GM12891 (cell line): ENCODE data around the gene KCNN1.
A peak's percentile ranks its signal among the peaks of the same experiment; 100 is the strongest.
"Not testable (repeated sequence)": the region's sequence is repeated elsewhere in the genome, so short reads cannot be mapped to it uniquely, and the experiment has no call there.

Source experiments
- DNase-seq: peaks from one replicate; pipeline ENCODE4 v3.0.0; 2011; ENCODE audit warnings: low spot score; ENCODE audit not compliant: insufficient read length
- FAIRE-seq: peaks from 2 replicates; lab custom pipeline; 2011; peaks lifted over from hg19 to GRCh38; lab: Jason Lieb, UNC
- PAX5 ChIP-seq: IDR thresholded peaks from 2 replicates; pipeline ENCODE4 v1.6.1; 2011; ENCODE audit warnings: low read length, moderate library complexity, mild to moderate bottlenecking; ENCODE audit not compliant: insufficient read depth, severe bottlenecking
- POLR2A ChIP-seq: IDR thresholded peaks from 2 replicates; pipeline ENCODE4 v1.6.1; 2011; ENCODE audit warnings: low read depth, low read length, control low read depth
- POLR2AphosphoS5 ChIP-seq: IDR thresholded peaks from 2 replicates; pipeline ENCODE4 v1.6.1; 2011; ENCODE audit warnings: low read depth, low read length, control low read depth
- POU2F2 ChIP-seq: IDR thresholded peaks from 2 replicates; pipeline ENCODE4 v1.6.1; 2011; ENCODE audit warnings: low read depth, mild to moderate bottlenecking, control low read depth, low read length, moderate library complexity
- SPI1 ChIP-seq: IDR thresholded peaks from 2 replicates; pipeline ENCODE4 v1.6.1; 2011; ENCODE audit warnings: low read depth, low read length, control low read depth
- TAF1 ChIP-seq: IDR thresholded peaks from 2 replicates; pipeline ENCODE4 v1.6.1; 2011; ENCODE audit warnings: low read depth, low read length, control low read depth

KCNN1 gene

DNA sequence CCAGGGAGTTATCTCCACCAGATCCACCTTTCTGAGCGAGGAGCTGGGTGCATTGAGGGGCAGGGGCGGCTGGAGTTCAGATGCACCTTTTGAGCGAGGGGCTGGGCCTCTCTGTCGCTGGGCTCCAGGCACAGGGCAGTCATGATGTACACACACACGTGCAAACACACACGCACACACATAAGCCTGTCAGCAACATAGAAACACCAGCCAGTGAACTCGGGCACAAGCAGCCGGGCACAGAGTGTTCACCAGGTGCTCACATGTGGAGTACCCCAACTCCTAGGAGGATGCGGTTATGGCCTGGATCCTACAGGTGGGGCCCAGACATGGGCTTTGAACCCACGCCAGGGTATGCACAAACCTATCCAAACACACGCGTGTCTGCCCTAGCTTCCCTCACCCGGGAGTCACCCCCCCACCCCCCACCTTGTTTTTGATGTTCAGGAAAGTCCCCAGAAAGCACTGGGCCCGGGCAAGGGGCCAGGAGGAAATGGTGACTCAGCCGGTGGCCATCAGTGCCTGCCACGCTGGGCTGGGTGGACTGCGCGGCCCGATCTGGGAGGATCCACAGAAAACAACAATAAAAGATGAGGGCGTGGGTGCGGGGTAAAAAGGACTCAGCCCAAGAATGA, 54.3 kb downstream of the KCNN1 start:
- FAIRE-seq = peak; percentile 50
- TF ChIP-seq SPI1 (no peak), POLR2A (no peak), TAF1 (no peak), PAX5 (no peak), POU2F2 (no peak), POLR2AphosphoS5 (no peak)
- DNase-seq = no peak

DNA sequence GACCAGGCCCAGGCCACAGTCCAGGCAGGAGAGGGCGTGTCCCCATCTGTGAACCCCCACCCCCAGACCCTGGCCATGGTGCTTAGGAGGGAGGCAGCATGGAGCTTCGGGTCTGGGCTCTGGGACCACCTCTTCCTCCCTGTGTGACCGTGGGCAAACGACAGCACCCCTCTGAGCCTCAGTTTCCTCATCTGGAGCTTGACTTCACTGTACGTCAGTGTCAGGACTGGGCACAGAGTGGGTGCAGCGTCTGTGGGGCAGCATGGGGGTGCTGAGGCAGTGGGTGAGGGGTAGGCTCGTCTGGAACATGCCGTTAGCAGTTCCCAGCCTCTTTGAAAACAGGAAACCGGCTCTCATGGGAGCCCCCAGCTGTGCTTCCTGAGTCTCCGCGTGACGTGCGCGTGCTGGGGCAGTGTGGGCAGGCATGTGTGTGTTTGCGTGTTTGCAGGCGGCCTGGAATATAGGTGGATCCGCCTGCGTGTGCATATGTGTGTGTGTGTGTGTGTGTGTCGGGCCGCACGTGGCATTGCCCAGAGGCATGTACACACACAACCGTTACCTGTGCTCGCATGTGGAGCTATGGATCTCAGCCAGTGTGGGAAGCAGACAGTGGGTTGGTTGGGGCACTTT, 56.8 kb downstream of the KCNN1 start:
- FAIRE-seq = peak; percentile 87
- DNase-seq = no peak
- TF ChIP-seq POU2F2 (no peak), SPI1 (no peak), PAX5 (no peak), POLR2A (no peak), TAF1 (no peak), POLR2AphosphoS5 (no peak)

DNA sequence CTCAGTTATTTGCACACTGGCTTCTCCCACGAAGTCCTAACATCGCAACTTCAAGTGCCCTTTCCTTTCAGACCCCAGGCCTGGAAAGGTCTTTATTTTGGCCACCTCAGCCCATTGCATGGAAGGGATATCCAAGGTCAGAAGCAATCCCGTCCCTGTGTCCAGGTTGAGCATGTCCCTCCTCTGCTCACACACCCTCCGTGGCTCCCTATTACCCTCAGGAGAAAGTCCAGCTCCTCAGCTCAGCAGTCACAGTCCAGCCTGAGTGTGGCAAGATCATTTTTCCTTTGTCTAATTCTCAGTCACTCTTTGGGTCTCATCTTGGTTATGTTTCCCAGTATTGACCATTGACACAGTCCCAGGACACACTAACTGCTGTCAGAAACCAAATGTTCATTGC, 60.2 kb downstream of the KCNN1 start:
- DNase-seq (no peak), FAIRE-seq (no peak)
- TF ChIP-seq PAX5 = no peak
- no peak for TF ChIP-seq POU2F2
- no peak for TF ChIP-seq POLR2AphosphoS5
- no peak for TF ChIP-seq POLR2A
- no peak for TF ChIP-seq TAF1

DNA sequence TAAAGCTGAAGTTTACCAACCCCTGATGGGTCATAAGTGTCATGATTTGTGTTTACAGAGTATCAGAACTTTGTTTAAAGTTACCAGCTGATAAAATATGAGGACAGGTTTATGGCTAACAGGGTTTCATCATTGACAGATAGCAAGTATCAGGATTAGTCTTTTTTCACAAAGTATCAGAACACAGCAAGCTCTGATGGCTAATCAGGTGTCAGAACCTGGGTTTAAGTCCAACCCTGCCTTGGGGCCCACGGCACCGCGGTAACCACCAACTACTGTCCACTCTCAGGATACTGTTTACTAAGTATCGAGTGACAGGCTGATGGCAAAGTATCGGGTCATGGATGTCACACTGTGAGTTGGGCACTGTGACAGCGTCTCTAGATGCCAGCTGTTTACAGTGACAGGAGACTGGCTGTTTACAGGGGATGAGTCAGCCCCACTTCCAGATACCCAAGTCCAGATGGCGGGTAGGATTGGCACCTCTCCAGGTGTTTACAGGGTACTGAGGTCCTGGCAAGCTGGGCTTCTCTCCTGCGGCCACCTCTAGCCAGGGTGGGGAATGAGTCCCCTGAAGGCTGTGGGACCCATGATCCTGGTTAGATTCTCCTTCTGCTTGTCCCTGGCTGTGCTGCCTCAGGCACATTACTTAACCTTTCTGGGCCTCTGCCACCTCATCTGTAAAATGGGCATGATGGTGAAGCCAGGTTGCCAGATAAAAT, 62.9 kb downstream of the KCNN1 start:
- no peak for TF ChIP-seq POLR2AphosphoS5
- TF ChIP-seq POLR2A = no peak
- no peak for TF ChIP-seq POU2F2
- no peak for TF ChIP-seq SPI1
- no peak for TF ChIP-seq TAF1
- no peak for TF ChIP-seq PAX5
- no peak for DNase-seq
- no peak for FAIRE-seq

DNA sequence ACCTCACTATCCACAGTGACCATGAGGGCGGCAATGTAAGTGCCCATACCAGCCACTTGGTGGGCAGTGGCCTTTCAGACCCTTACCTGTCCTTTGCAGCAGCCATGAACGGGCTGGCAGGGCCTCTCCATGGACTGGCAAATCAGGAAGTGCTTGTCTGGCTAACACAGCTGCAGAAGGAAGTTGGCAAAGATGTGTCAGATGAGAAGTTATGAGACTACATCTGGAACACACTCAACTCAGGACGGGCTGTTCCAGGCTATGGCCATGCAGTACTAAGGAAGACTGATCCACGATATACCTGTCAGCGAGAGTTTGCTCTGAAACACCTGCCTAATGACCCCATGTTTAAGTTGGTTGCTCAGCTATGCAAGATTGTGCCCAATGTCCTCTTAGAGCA, 64.5 kb downstream of the KCNN1 start:
- DNase-seq = not testable (repeated sequence)
- peak; percentile 41 for FAIRE-seq

DNA sequence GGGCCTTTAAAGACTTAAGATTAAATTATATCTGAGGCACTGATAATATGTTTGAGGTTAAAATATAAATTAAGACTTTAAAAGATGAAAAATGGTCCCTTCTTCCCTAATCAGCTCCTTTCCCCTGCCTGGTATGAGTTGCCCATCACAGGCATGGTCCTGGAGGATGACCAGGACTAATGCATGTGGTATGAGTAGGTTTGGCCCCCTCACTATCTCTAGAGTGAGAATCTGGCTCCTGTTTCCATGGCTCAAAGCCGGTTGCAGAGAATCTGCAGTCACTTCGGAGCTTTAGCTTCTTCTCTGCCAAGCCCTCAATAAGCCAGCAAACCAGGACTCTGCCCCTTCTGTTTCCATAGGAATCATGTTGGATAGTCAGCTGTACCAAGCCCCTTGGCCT, 65.2 kb downstream of the KCNN1 start:
- not testable (repeated sequence) for FAIRE-seq

DNA sequence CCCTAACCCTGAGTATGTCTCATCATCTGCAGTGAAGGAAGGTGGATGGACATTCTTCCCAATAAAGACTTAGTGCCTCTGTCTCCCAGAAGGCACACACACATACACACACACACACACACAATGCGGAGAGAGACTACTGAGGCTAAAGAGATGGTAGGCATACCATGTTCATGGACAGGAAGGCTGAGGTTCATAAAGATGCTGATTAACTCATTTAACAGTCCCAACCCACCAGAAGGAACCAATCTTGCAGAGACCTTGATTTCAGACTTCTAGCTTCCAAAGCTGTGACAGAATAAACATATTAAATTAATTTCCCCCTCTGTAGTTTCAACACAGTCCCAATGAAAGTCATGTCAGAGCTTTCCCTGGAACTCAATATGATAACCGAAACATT, 74.1 kb downstream of the KCNN1 start:
- FAIRE-seq (no peak), DNase-seq (no peak)

More for the DNA sequence above, 65.2 kb downstream of the KCNN1 start:
- not testable (repeated sequence) for DNase-seq

DNA sequence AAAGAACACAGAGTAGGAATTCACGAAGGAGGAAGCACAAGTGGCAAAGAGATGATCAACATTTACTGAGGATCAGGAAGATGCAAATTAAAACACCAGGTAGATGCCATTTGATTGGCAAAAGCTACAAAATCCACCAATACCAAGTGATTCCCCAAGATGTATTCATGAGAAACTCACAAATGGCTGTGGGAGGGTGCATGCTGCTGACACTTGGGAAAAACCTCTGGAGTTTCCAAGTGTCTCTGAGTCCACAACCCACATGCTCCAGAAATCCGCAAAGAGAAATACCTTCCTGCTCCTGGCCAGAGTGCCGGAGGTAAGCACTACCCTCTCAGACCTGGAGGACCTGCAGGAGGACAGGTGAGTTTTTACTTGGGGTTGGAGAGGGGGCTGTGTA, 76.8 kb downstream of the KCNN1 start:
- FAIRE-seq = no peak

More for the DNA sequence above, 74.1 kb downstream of the KCNN1 start:
- no peak for TF ChIP-seq TAF1
- TF ChIP-seq PAX5 = no peak

DNA sequence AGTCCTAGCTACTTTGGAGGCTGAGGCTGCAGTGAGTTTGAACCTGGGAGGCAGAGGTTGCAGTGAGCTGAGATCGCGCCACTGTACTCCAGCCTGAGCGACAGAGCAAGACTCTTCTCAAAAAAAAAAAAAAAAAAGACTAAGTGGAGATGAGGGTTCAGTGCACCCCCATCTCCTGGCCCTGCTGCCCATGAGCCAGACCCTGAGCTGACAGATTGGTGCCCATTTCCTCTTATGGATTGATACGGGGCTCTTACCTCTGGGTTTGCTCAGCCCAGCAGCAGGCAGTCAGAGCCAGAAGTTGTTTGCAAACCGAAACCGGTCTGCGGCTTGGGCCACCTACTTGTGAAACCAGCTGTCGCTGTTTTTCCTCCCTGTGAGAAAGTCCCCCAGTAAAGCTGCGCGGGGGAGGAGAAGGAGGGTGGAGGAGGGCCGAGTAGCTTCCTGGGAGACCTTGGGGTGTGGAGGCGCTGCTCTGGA, 78.0 kb downstream of the KCNN1 start:
- TF ChIP-seq POU2F2 = peak; percentile 63
- no peak for TF ChIP-seq POLR2A
- no peak for TF ChIP-seq TAF1
- TF ChIP-seq POLR2AphosphoS5 = no peak
- TF ChIP-seq PAX5 = peak; percentile 57
- TF ChIP-seq SPI1 = peak; percentile 76
- DNase-seq (peak; percentile 79), FAIRE-seq (peak; percentile 93)

More for the DNA sequence above, 76.8 kb downstream of the KCNN1 start:
- no peak for TF ChIP-seq SPI1
- no peak for TF ChIP-seq TAF1
- TF ChIP-seq POU2F2 = no peak
- no peak for TF ChIP-seq PAX5
- TF ChIP-seq POLR2AphosphoS5 = no peak
- no peak for TF ChIP-seq POLR2A
- DNase-seq = no peak

DNA sequence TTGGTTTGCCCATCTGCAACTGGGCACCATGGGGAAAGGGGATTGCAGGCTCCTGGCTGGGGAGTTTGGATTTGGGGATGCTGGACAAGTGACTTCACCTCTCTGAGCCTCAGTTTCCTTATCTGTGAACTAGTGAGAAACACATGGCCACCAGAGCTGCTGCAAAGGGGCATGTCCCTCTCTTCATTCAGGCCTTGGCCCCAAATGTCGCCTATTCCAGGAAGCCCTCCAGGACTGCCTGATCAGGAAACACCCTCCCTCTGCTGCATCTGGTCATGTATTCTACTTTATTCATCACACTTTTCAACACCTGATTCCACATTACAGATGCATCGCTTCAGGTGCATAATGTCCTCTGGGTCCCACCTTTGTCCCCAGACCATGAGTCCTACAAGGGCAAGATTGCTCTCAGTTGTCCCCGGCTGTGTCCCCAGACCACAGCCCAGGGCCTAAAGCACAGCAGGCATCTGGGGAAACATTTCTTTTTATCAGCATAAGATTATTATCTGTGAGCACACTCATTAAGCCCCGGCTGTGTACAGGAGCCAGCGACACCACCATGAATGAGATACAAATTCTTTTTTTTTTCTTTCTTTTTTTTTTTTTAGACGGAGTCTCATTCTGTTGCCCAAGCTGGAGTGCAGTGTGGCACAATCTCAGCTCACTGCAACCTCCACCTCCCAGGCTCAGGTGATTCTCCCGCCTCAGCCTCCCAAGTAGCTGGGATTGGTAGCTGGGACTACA, 78.6 kb downstream of the KCNN1 start:
- TF ChIP-seq SPI1 = no peak
- no peak for TF ChIP-seq TAF1
- TF ChIP-seq POLR2AphosphoS5 = no peak
- TF ChIP-seq POU2F2 = no peak
- no peak for TF ChIP-seq PAX5
- no peak for TF ChIP-seq POLR2A
- no peak for FAIRE-seq

More for the DNA sequence above, 78.6 kb downstream of the KCNN1 start:
- DNase-seq = no peak
